HEK293 (cell line): Measurements from ENCODE around the gene CD83.
A peak's percentile ranks its signal among the peaks of the same experiment; 100 is the strongest.

Experiments used
- CTCF ChIA-PET: fragments of 350-600 bp; formaldehyde crosslinking; extraction: SDS; loops from one replicate; lab custom pipeline; 2021; ENCODE audit warnings: antibody characterized with exemption; lab: Yijun Ruan, JAX
- POLR2A ChIA-PET: fragments of 300-600 bp; formaldehyde crosslinking; extraction: SDS; loops from one replicate; lab custom pipeline; 2020; ENCODE audit warnings: antibody characterized with exemption, inconsistent platforms; lab: Yijun Ruan, JAX
- H3K27ac ChIP-seq: fragments of 200-500 bp; sonication (Bioruptor generic); 2 replicates; pipeline ENCODE4 v1.5.1; 2014; ENCODE audit warnings: low read depth, low read length, control low read depth, inconsistent platforms; ENCODE audit errors: extremely low read depth
- H3K36me3 ChIP-seq, 2 experiments: fragments of 200-500 bp in 1 of 2; sonication (Bioruptor generic) in 1 of 2; 1 replicate in 1 of 2; 2 replicates in 1 of 2; pipeline ENCODE4 v1.5.1; 2014 to 2017; ENCODE audit warnings: inconsistent platforms in 2 of 2, low read length in 2 of 2; ENCODE audit not compliant: control insufficient read depth in 2 of 2, insufficient read depth in 1 of 2
- H3K4me1 ChIP-seq: fragments of 200-500 bp; sonication (Bioruptor generic); 2 replicates; pipeline ENCODE4 v1.5.1; 2014; ENCODE audit warnings: mild to moderate bottlenecking, low read length, inconsistent platforms; ENCODE audit not compliant: control insufficient read depth, insufficient read depth
- H3K4me3 ChIP-seq: 2 replicates; pipeline ENCODE4 v1.5.1; 2011; ENCODE audit warnings: low read depth, mild to moderate bottlenecking, control low read depth, low read length, moderate library complexity
- H3K9me3 ChIP-seq: fragments of 200-500 bp; sonication (Bioruptor generic); 2 replicates; pipeline ENCODE4 v1.5.1; 2014; ENCODE audit warnings: low read depth, low read length, inconsistent platforms; ENCODE audit not compliant: control insufficient read depth, insufficient read depth
- IKZF3 ChIP-seq: fragments of 450-650 bp; IDR thresholded peaks from 2 replicates; pipeline ENCODE4 v1.5.0; 2018; ENCODE audit warnings: missing biosample characterization, mild to moderate bottlenecking, missing genetic modification characterization, moderate library complexity
- MZF1 ChIP-seq: fragments of 450-650 bp; formaldehyde crosslinking; IDR thresholded peaks from 2 replicates; pipeline ENCODE4 v1.5.1; 2017; ENCODE audit warnings: missing biosample characterization, missing genetic modification characterization, borderline replicate concordance
- SETDB1 ChIP-seq: IDR thresholded peaks from one replicate; pipeline ENCODE4 v1.6.1; 2017; ENCODE audit warnings: mild to moderate bottlenecking, low read length, moderate library complexity, mixed read lengths; ENCODE audit not compliant: insufficient read length
- YY2 ChIP-seq: fragments of 450-650 bp; formaldehyde crosslinking; IDR thresholded peaks from 2 replicates; pipeline ENCODE4 v1.5.1; 2016; ENCODE audit warnings: missing biosample characterization, missing genetic modification characterization
- ZBTB1 ChIP-seq: fragments of 450-650 bp; formaldehyde crosslinking; IDR thresholded peaks from 2 replicates; pipeline ENCODE4 v1.5.1; 2016; ENCODE audit warnings: missing biosample characterization, missing genetic modification characterization
- ZBTB10 ChIP-seq: fragments of 450-650 bp; formaldehyde crosslinking; IDR thresholded peaks from 2 replicates; pipeline ENCODE4 v1.5.1; 2016; ENCODE audit warnings: missing biosample characterization, missing genetic modification characterization
- ZBTB7A ChIP-seq: fragments of 450-650 bp; formaldehyde crosslinking; IDR thresholded peaks from 2 replicates; pipeline ENCODE4 v1.5.1; 2016; ENCODE audit warnings: low read depth, missing biosample characterization, missing genetic modification characterization
- ZNF140 ChIP-seq: fragments of 450-650 bp; formaldehyde crosslinking; IDR thresholded peaks from 2 replicates; pipeline ENCODE4 v1.5.1; 2016; ENCODE audit warnings: missing biosample characterization, missing genetic modification characterization
- ZNF19 ChIP-seq: fragments of 450-650 bp; formaldehyde crosslinking; IDR thresholded peaks from 2 replicates; pipeline ENCODE4; 2016; ENCODE audit warnings: missing biosample characterization, missing genetic modification characterization, low read depth
- ZNF274 ChIP-seq, 2 experiments: fragments of 200-500 bp in 1 of 2; fragments of 450-650 bp in 1 of 2; sonication (Bioruptor generic) in 1 of 2; formaldehyde crosslinking in 1 of 2; IDR thresholded peaks; 2 replicates each; pipeline versions ENCODE4 v1.5.1 to v1.6.1; 2014 to 2016; ENCODE audit warnings: borderline replicate concordance in 1 of 2, inconsistent platforms in 1 of 2, low read length in 1 of 2, missing biosample characterization in 1 of 2, missing genetic modification characterization in 1 of 2
- ZNF280C ChIP-seq: fragments of 450-650 bp; formaldehyde crosslinking; IDR thresholded peaks from 2 replicates; pipeline ENCODE4 v1.5.1; 2016; ENCODE audit warnings: missing biosample characterization, missing genetic modification characterization
- ZNF626 ChIP-seq: fragments of 450-650 bp; sonication (Bioruptor Pico); formaldehyde crosslinking; IDR thresholded peaks from 2 replicates; pipeline ENCODE4 v1.5.1; 2018; ENCODE audit warnings: missing biosample characterization, missing genetic modification characterization, inconsistent platforms
- ZNF664 ChIP-seq: fragments of 450-650 bp; formaldehyde crosslinking; IDR thresholded peaks from 2 replicates; pipeline ENCODE4 v1.5.1; 2016; ENCODE audit warnings: missing biosample characterization, missing genetic modification characterization
- ZNF776 ChIP-seq: fragments of 450-650 bp; formaldehyde crosslinking; IDR thresholded peaks from 2 replicates; pipeline ENCODE4 v1.5.0; 2017; ENCODE audit warnings: missing biosample characterization, missing genetic modification characterization, borderline replicate concordance
- ZNF792 ChIP-seq: fragments of 450-650 bp; formaldehyde crosslinking; IDR thresholded peaks from 2 replicates; pipeline ENCODE4 v1.5.1; 2016; ENCODE audit warnings: missing biosample characterization, missing genetic modification characterization
- ZSCAN23 ChIP-seq: fragments of 450-650 bp; formaldehyde crosslinking; IDR thresholded peaks from 2 replicates; pipeline ENCODE4 v1.5.1; 2016; ENCODE audit warnings: missing biosample characterization, missing genetic modification characterization
- TF ChIP-seq, protein P1 (sequence below): IDR thresholded peaks from 2 replicates; pipeline ENCODE4 v1.6.1; 2011; ENCODE audit warnings: mild to moderate bottlenecking, low read depth, low read length, borderline replicate concordance
- TF ChIP-seq, protein P2 (sequence below): fragments of 450-650 bp; formaldehyde crosslinking; IDR thresholded peaks from 2 replicates; pipeline ENCODE4 v1.5.1; 2016; ENCODE audit warnings: missing biosample characterization, missing genetic modification characterization
- TF ChIP-seq, protein P3 (sequence below): fragments of 450-650 bp; formaldehyde crosslinking; IDR thresholded peaks from 2 replicates; pipeline ENCODE4 v1.5.1; 2016; ENCODE audit warnings: missing biosample characterization, missing genetic modification characterization

CD83 gene

DNA sequence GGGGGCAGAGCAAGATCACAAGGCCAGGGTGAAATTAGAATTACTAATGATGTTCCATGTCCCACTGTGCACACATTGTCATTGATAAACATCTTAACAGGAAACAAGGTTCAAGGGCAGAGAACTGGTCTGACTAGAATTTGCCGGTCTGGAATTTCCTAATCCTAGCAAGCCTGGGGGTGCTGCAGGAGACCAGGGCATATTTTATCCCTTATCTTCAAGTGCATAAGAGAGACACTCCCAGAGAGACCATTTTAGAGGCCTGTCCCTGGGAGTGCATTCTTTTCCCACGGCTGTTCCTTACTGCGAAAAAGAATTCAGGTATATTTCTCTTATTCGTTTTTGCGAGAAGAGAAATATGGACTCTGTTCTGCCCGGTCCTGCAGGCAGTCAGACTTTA, 41.5 kb downstream of the CD83 start:
- TF ChIP-seq SETDB1: peak; percentile 79
- TF ChIP-seq ZNF626 (tag by site-specific recombination): no peak
- TF ChIP-seq, all 188 proteins: peak for 1
- ChIA-PET CTCF (interaction anchor here (0.5 kb wide), 1 partner anchor 1971 kb away, joined by 3 read pairs; no protein-coding TSS in a partner anchor), POLR2A (interaction anchor here (0.5 kb wide), 1 partner anchor 1006 kb away, joined by 3 read pairs; no protein-coding TSS in a partner anchor)
- Histone ChIP-seq H3K4me1 (no peaks in the 10 kb centered on the region), H3K27ac (no peak overlapping the region), H3K36me3 (no peaks in the 10 kb centered on the region), H3K9me3 (no peaks in the 10 kb centered on the region), H3K4me3 (no peak overlapping the region)

GRCh38 chr6:14162826-14163225, 45.3 kb downstream of the CD83 start:
- Histone ChIP-seq H3K36me3 (no peaks in the 10 kb centered on the region), H3K27ac (no peak overlapping the region), H3K4me1 (no peaks in the 10 kb centered on the region), H3K9me3 (no peaks in the 10 kb centered on the region), H3K4me3 (no peak overlapping the region)
- TF ChIP-seq ZNF776 (no peak), IKZF3 (tag by site-specific recombination) (no peak)
- TF ChIP-seq, protein P1, sequence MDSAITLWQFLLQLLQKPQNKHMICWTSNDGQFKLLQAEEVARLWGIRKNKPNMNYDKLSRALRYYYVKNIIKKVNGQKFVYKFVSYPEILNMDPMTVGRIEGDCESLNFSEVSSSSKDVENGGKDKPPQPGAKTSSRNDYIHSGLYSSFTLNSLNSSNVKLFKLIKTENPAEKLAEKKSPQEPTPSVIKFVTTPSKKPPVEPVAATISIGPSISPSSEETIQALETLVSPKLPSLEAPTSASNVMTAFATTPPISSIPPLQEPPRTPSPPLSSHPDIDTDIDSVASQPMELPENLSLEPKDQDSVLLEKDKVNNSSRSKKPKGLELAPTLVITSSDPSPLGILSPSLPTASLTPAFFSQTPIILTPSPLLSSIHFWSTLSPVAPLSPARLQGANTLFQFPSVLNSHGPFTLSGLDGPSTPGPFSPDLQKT: no peak
- ChIA-PET CTCF (interaction anchor here (0.7 to 2.4 kb wide), 4 partner anchors 10 to 337 kb away, joined by 3 to 15 read pairs (median 4); no protein-coding TSS in a partner anchor), POLR2A (interaction anchor here (0.7 kb wide), 1 partner anchor 26 kb away, joined by 5 read pairs; no protein-coding TSS in a partner anchor)

GRCh38 chr6:14165091-14165490, 47.5 kb downstream of the CD83 start:
- H3K4me1 ChIP-seq: no peaks in the 10 kb centered on the region
- no peak overlapping the region for H3K4me3 ChIP-seq
- CTCF ChIA-PET: interaction anchor here (0.5 to 1.0 kb wide), 2 partner anchors 21 to 404 kb away, joined by 3 to 4 read pairs; no protein-coding TSS in a partner anchor
- H3K36me3 ChIP-seq: no peaks in the 10 kb centered on the region
- POLR2A ChIA-PET: no interaction called here
- no peak overlapping the region for H3K27ac ChIP-seq
- no peaks in the 10 kb centered on the region for H3K9me3 ChIP-seq
- no peak for TF ChIP-seq ZBTB7A
- TF ChIP-seq ZNF19: no peak
- no peak for TF ChIP-seq ZNF280C (tag by site-specific recombination)
- TF ChIP-seq, protein P2, sequence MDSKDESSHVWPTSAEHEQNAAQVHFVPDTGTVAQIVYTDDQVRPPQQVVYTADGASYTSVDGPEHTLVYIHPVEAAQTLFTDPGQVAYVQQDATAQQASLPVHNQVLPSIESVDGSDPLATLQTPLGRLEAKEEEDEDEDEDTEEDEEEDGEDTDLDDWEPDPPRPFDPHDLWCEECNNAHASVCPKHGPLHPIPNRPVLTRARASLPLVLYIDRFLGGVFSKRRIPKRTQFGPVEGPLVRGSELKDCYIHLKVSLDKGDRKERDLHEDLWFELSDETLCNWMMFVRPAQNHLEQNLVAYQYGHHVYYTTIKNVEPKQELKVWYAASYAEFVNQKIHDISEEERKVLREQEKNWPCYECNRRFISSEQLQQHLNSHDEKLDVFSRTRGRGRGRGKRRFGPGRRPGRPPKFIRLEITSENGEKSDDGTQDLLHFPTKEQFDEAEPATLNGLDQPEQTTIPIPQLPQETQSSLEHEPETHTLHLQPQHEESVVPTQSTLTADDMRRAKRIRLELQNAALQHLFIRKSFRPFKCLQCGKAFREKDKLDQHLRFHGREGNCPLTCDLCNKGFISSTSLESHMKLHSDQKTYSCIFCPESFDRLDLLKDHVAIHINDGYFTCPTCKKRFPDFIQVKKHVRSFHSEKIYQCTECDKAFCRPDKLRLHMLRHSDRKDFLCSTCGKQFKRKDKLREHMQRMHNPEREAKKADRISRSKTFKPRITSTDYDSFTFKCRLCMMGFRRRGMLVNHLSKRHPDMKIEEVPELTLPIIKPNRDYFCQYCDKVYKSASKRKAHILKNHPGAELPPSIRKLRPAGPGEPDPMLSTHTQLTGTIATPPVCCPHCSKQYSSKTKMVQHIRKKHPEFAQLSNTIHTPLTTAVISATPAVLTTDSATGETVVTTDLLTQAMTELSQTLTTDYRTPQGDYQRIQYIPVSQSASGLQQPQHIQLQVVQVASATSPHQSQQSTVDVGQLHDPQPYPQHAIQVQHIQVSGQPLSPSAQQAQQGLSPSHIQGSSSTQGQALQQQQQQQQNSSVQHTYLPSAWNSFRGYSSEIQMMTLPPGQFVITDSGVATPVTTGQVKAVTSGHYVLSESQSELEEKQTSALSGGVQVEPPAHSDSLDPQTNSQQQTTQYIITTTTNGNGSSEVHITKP (tag by site-specific recombination): no peak
- no peak for TF ChIP-seq ZBTB1
- no peak for TF ChIP-seq ZSCAN23 (tag by site-specific recombination)
- TF ChIP-seq ZNF792 (tag by site-specific recombination): no peak
- TF ChIP-seq ZNF274 (IDR thresholded peaks at IDR 0.05; ENCODE audit: low read length): no peak
- no peak for TF ChIP-seq ZNF274 (tag by site-specific recombination; IDR thresholded peaks at IDR 0.05; ENCODE audit: borderline replicate concordance)
- no peak for TF ChIP-seq ZBTB10 (tag by site-specific recombination)
- no peak for TF ChIP-seq ZNF664 (tag by site-specific recombination)
- no peak for TF ChIP-seq YY2 (tag by site-specific recombination)
- no peak for TF ChIP-seq ZNF140 (tag by site-specific recombination)
- TF ChIP-seq, protein P3, sequence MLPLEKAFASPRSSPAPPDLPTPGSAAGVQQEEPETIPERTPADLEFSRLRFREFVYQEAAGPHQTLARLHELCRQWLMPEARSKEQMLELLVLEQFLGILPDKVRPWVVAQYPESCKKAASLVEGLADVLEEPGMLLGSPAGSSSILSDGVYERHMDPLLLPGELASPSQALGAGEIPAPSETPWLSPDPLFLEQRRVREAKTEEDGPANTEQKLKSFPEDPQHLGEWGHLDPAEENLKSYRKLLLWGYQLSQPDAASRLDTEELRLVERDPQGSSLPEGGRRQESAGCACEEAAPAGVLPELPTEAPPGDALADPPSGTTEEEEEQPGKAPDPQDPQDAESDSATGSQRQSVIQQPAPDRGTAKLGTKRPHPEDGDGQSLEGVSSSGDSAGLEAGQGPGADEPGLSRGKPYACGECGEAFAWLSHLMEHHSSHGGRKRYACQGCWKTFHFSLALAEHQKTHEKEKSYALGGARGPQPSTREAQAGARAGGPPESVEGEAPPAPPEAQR (tag by site-specific recombination): no peak
- no peak for TF ChIP-seq MZF1 (tag by site-specific recombination)
